Cardiac muscle cell (in vitro differentiated cells and primary cell): Measurements from ENCODE around the gene CYP26B1. TPM values are rescaled to one million over a fixed set of nuclear protein-coding genes. Genes with fewer than 3 reads are reported as not detected.

Source experiments
- DNase-seq, 2 donors: peaks; one replicate each; pipeline versions ENCODE4 v3.0.0 to v3.0.0-alpha.2; 2010 to 2017; ENCODE audit warnings: low read depth in 1 of 2, low spot score in 1 of 2
- H3K27ac ChIP-seq: fragments of 200-600 bp; sonication (generic); 2 replicates; pipeline ENCODE4 v1.5.1; 2016
- H3K27me3 ChIP-seq: fragments of 200-600 bp; sonication (generic); 2 replicates; pipeline ENCODE4 v1.6.0; 2016; ENCODE audit warnings: control low read depth
- H3K36me3 ChIP-seq: fragments of 200-600 bp; sonication (generic); 2 replicates; pipeline ENCODE4 v1.5.1; 2016; ENCODE audit warnings: control low read depth
- H3K4me1 ChIP-seq: fragments of 200-600 bp; sonication (generic); 2 replicates; pipeline ENCODE4 v1.8.1; 2017; ENCODE audit warnings: low read depth, mild to moderate bottlenecking, mixed run types
- H3K4me3 ChIP-seq: fragments of 200-600 bp; sonication (generic); 2 replicates; pipeline ENCODE4 v1.5.1; 2016; ENCODE audit warnings: mild to moderate bottlenecking
- H3K9me3 ChIP-seq: fragments of 200-600 bp; sonication (generic); 2 replicates; pipeline ENCODE4 v1.5.1; 2017; ENCODE audit warnings: low read depth, mild to moderate bottlenecking, control low read depth
- polyA plus RNA-seq: library from polyadenylated mRNA; unstranded; fragments of >200 nt; fragmentation: Nextera tagmentation; extraction: Ambion mirVana; gene quantifications from 2 replicates; pipeline ENCODE4 v1.2.1, GENCODE V29; 2016
- total RNA-seq: library from RNA; depleted of rRNA; stranded (reverse); fragments of >200 nt; gene quantifications from 2 replicates; pipeline ENCODE4 v1.2.3, GENCODE V29; 2016
- TF ChIP-seq, protein P1 (sequence below): IDR thresholded peaks from 2 replicates; pipeline ENCODE4 v1.5.1; 2012; ENCODE audit warnings: low read depth, mild to moderate bottlenecking, low read length

CYP26B1 gene
- total and polyA plus RNA-seq, 2 experiments from 2014 or later, result 1.2 to 3.1 TPM

DNA sequence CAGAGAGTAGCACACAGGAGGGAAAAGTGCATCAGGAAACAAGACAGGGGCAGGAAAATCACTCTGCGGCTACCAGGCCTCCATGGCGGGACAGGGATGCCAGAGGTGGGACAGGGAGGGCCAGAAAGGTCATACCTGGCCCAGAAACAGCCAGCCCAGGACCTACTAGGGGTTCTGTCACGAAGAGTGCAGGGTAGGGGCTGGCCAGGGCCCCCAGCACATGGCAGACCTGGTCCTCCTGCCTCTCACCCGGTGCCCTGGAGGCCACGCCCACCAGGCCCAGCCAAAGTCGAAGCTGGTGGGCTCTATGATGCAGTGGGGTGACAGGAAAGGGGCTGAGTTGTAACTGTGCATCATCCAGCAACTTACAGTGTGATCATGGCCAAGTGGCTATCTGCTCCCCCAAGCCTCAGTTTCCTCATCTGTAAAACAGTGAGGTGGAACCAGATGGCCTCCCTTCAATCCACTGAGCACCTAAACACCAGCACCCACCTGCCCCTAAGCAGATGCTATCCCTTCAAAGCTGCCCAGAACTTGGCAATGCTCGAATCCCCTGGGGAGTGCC lies 10.6 kb downstream of the CYP26B1 start:
- Histone ChIP-seq H3K36me3 (no peaks in the 10 kb centered on the region), H3K27me3 (peaks cover 28% of the 10 kb centered on the region), H3K27ac (no peak overlapping the region), H3K4me1 (no peaks in the 10 kb centered on the region), H3K4me3 (no peak overlapping the region), H3K9me3 (no peaks in the 10 kb centered on the region)
- TF ChIP-seq, protein P1, sequence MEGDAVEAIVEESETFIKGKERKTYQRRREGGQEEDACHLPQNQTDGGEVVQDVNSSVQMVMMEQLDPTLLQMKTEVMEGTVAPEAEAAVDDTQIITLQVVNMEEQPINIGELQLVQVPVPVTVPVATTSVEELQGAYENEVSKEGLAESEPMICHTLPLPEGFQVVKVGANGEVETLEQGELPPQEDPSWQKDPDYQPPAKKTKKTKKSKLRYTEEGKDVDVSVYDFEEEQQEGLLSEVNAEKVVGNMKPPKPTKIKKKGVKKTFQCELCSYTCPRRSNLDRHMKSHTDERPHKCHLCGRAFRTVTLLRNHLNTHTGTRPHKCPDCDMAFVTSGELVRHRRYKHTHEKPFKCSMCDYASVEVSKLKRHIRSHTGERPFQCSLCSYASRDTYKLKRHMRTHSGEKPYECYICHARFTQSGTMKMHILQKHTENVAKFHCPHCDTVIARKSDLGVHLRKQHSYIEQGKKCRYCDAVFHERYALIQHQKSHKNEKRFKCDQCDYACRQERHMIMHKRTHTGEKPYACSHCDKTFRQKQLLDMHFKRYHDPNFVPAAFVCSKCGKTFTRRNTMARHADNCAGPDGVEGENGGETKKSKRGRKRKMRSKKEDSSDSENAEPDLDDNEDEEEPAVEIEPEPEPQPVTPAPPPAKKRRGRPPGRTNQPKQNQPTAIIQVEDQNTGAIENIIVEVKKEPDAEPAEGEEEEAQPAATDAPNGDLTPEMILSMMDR, result no peak
- DNase-seq, result no peak

DNA sequence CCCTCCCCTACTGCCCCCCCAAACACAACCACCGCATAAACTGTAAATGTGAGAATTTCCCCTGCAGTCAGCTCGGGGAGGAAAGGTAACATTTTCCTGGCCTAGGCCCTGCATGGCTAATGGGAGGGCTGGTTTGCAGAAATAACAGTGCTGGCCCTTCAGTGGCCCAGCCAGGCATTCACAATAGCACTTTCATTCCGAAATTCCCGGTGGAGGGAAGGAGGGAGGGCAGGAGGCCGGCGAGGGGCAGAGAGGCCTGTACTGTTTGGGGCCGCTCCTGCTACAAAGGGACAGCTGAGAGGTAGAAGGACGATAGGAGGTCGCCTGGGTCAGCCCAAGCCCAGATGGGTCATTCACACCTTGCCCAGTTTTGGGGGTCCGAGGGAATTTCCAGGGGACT lies 11.3 kb downstream of the CYP26B1 start:
- H3K4me3 ChIP-seq, result no peak overlapping the region
- H3K27ac ChIP-seq, result no peak overlapping the region
- H3K36me3 ChIP-seq, result no peaks in the 10 kb centered on the region
- no peak for DNase-seq
- TF ChIP-seq, protein P1, result no peak
- H3K9me3 ChIP-seq, result no peaks in the 10 kb centered on the region
- H3K4me1 ChIP-seq, result no peaks in the 10 kb centered on the region
- H3K27me3 ChIP-seq, result peaks cover 21% of the 10 kb centered on the region

DNA sequence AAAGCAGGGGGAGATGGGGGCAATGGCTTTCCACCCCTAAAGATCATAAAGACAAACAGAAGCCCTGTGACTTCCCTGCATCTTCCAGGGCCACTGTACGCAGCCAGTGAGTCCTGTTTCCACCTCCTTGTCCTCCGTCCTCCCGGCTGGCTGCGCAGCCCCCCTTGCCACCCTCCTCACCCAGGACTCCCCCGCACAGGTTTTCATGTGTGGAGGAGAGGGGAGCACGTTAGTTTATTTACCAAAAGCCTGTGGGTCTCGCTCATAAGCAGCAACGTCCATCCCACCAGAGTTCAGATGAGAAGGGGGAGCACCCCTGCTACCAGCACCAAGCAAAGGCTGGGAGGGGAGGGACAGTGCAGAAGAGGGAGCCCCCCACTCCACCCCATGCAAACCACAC lies 11.7 kb downstream of the CYP26B1 start:
- TF ChIP-seq, protein P1, result no peak

DNA sequence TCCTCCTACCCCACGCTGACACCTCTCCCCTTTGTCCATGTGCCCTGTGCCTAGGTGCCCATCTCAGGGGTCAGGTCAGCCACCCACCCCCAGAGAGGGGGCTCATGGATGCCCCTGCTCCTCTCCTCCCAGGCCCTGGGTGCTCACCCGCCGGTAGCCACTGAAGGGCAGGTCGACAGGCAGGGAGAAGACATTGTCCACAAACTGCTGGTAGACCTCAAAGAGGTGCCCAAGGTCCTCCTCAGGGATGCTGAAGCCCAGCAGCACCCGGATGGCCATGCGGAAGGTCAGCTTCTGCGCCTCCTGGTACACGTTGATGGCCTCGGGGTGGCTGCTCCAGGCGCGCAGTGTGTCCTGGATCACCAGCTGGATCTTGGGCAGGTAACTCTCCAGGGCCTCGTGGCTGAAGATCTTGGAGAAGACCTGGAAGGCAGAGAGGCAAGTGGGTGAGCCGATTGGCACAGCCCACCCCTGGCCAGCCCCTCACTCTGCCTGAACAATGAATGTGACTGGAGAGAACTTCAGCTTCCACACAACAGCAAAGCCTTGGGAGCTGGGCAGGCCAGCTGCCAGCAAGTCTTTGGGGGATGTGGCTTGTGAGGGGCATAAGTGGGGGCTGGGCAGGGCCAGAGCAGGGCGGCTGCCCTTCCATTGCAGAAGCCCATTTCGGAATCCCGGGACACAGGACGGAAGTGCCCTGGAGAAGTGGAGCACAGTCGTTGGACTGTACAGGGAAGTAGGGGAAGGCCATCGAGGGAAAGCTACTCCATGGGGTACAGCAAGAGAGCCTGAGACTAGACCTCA lies 12.5 kb downstream of the CYP26B1 start:
- peaks cover 16% of the 10 kb centered on the region for H3K27me3 ChIP-seq
- DNase-seq, result no peak
- no peaks in the 10 kb centered on the region for H3K36me3 ChIP-seq

More for the DNA sequence above, 11.7 kb downstream of the CYP26B1 start:
- no peak for DNase-seq
- Histone ChIP-seq H3K27me3 (peaks cover 17% of the 10 kb centered on the region), H3K4me1 (no peaks in the 10 kb centered on the region), H3K27ac (no peak overlapping the region), H3K36me3 (no peaks in the 10 kb centered on the region), H3K4me3 (no peak overlapping the region), H3K9me3 (no peaks in the 10 kb centered on the region)

DNA sequence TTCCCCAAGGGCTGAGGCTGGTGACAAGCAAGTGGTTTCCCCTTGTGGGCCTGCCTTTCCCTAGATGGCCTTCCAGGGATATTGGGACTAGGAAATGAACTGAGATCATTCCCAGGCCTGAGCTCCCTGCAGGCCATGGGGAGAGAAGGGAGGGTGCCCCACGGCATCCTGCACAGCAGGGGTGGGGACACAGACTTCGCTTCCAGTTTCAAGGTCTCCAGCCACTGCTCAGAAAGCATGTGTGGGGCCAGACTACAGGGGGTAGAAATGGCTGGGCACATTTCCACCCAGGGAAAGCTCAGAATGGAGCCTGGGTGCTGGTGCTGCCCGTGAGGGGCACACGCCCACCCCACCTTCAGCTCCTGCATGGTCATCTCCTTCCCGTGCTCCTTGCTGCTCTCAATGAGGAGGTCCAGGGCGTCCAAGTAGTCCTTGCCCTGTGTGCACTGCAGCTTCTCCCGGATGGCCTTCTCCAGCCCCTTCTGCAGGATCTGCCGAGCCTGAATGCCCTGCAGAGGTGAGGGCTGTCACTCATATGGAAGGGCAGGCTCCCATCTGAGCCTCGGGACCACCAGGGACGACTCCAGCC lies 13.2 kb downstream of the CYP26B1 start:
- TF ChIP-seq, protein P1, result no peak
- H3K27me3 ChIP-seq, result peaks cover 9% of the 10 kb centered on the region
- no peak for DNase-seq
- no peaks in the 10 kb centered on the region for H3K4me1 ChIP-seq
- H3K9me3 ChIP-seq, result no peaks in the 10 kb centered on the region
- H3K27ac ChIP-seq, result no peak overlapping the region
- no peaks in the 10 kb centered on the region for H3K36me3 ChIP-seq
- no peak overlapping the region for H3K4me3 ChIP-seq

More for the DNA sequence above, 12.5 kb downstream of the CYP26B1 start:
- no peaks in the 10 kb centered on the region for H3K4me1 ChIP-seq
- TF ChIP-seq, protein P1, result no peak
- no peak overlapping the region for H3K27ac ChIP-seq
- H3K4me3 ChIP-seq, result no peak overlapping the region
- H3K9me3 ChIP-seq, result no peaks in the 10 kb centered on the region
